ENCODE data around the gene ASIC1. TPM values are rescaled to one million over a fixed set of nuclear protein-coding genes. Genes with fewer than 3 reads are reported as not detected.

The ASIC1 gene
- total and polyA plus RNA-seq, 2 of the 4 experiments (the other 2 are of a cell fraction): 1.6 to 9.9 TPM

DNA sequence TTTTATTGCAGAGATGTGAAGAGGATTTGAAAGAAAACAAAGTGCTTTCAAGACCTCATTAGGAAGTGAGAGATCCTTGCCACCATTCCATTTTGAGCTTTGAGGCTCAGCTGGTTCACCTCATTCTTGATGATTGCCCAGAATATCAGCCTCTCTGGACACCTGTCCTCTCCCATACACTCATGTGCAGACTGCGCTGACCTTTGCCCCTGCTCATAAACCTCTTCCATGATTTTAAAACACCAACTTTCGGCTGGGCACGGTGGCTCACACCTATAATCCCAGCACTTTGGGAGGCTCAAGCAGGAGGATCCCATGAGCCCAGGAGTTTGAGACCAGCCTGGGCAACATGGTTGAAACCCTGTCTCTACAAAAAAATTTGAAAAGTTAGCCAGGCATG lies 63.6 kb downstream of the ASIC1 start:
- no peak overlapping the region for H3K18ac ChIP-seq (ENCODE audit: low read depth, low read length)
- no peak overlapping the region for H2BK5ac ChIP-seq (ENCODE audit: low read depth, low read length, poor library complexity, severe bottlenecking)
- H4K8ac ChIP-seq (ENCODE audit: low read depth in 2 of 2, low read length in 2 of 2): no peak overlapping the region
- H2BK15ac ChIP-seq (ENCODE audit: low read depth, low read length): no peak overlapping the region
- no peak overlapping the region for H3K4me2 ChIP-seq (ENCODE audit: low read depth, low read length)
- ChIA-PET CTCF (no interaction called here), POLR2A (ENCODE audit: unreplicated experiment) (no interaction called here)
- H3K4me1 ChIP-seq (ENCODE audit: control insufficient read depth, insufficient read depth, low read length): no peaks in the 10 kb centered on the region
- no peak overlapping the region for H3K27ac ChIP-seq (ENCODE audit: insufficient read depth, low read length)
- H4K5ac ChIP-seq (ENCODE audit: low read depth, low read length): no peak overlapping the region
- peaks cover 25 to 67% of the 10 kb centered on the region in 2 experiments for H3K79me1 ChIP-seq (ENCODE audit: low read depth in 1 of 2, low read length in 2 of 2)
- H2AK9ac ChIP-seq (replicated peaks; ENCODE audit: low read depth, low read length, poor library complexity): peak overlapping the region; percentile 29
- intact Hi-C loops (cut with micrococcal nuclease): no loop called here
- H2AK5ac ChIP-seq (ENCODE audit: low read depth, low read length): no peak overlapping the region
- no TSS peak for BruUV-seq (replicated peaks)
- peaks cover 26% of the 10 kb centered on the region for H3K36me3 ChIP-seq (ENCODE audit: control insufficient read depth, insufficient read depth, low read length)
- 90% methylated on average over 2 of the region's 3 CpGs; no CpG with 5 or more reads in 1 of the 2 experiments for WGBS, 2 experiments (ENCODE audit: extremely low coverage in 2 of 2, insufficient read length in 1 of 2)
- H3K56ac ChIP-seq (ENCODE audit: extremely low read depth, insufficient read depth, low read length): no peak overlapping the region
- H3K9me1 ChIP-seq (ENCODE audit: insufficient read depth, low read length): peaks cover 9% of the 10 kb centered on the region; the same call in 1 of the 2 replicates
- H2BK120ac ChIP-seq (ENCODE audit: low read depth, low read length): no peak overlapping the region
- in situ Hi-C loops (cut with MboI; ENCODE audit: low sequenced_read_pairs): no loop called here
- H3K9me3 ChIP-seq (ENCODE audit: control insufficient read depth, insufficient read depth, low read length): no peaks in the 10 kb centered on the region
- no peak overlapping the region for H3K4ac ChIP-seq (ENCODE audit: low read depth, low read length)
- H3K4me3 ChIP-seq (ENCODE audit: insufficient read depth, low read depth, low read length): no peak overlapping the region
- DNase-seq: no peak
- H3K9ac ChIP-seq (ENCODE audit: low read depth, low read length): no peak overlapping the region
- no peak overlapping the region for H2BK20ac ChIP-seq (ENCODE audit: low read depth, low read length)
- no peak overlapping the region for H2AFZ ChIP-seq (replicated peaks; ENCODE audit: low read length, poor library complexity)
- H4K20me1 ChIP-seq (ENCODE audit: insufficient read depth, low read length): no peaks in the 10 kb centered on the region; the same call in 1 of the 2 replicates
- no peak for ATAC-seq (ENCODE audit: low read depth)
- H3K14ac ChIP-seq (replicated peaks; ENCODE audit: low read depth, low read length): no peak overlapping the region
- no peak for TF ChIP-seq RFX5 (IDR thresholded peaks at IDR 0.05; ENCODE audit: low read depth, low read length)
- no peak for TF ChIP-seq RAD21 (IDR thresholded peaks at IDR 0.05; ENCODE audit: low read length)
- no peak for TF ChIP-seq BHLHE40 (IDR thresholded peaks at IDR 0.05; ENCODE audit: low read depth, low read length)
- TF ChIP-seq, protein P1, sequence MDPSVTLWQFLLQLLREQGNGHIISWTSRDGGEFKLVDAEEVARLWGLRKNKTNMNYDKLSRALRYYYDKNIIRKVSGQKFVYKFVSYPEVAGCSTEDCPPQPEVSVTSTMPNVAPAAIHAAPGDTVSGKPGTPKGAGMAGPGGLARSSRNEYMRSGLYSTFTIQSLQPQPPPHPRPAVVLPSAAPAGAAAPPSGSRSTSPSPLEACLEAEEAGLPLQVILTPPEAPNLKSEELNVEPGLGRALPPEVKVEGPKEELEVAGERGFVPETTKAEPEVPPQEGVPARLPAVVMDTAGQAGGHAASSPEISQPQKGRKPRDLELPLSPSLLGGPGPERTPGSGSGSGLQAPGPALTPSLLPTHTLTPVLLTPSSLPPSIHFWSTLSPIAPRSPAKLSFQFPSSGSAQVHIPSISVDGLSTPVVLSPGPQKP (IDR thresholded peaks at IDR 0.05; ENCODE audit: borderline replicate concordance, low read depth, low read length): no peak
- no peak for TF ChIP-seq SMC3 (IDR thresholded peaks at IDR 0.05; ENCODE audit: low read depth, low read length)
- no peak for TF ChIP-seq MAZ (IDR thresholded peaks at IDR 0.05; ENCODE audit: borderline replicate concordance, low read depth, low read length)
- TF ChIP-seq POLR2A (IDR thresholded peaks at IDR 0.05; ENCODE audit: low read depth, low read length): no peak
- TF ChIP-seq, protein P2, sequence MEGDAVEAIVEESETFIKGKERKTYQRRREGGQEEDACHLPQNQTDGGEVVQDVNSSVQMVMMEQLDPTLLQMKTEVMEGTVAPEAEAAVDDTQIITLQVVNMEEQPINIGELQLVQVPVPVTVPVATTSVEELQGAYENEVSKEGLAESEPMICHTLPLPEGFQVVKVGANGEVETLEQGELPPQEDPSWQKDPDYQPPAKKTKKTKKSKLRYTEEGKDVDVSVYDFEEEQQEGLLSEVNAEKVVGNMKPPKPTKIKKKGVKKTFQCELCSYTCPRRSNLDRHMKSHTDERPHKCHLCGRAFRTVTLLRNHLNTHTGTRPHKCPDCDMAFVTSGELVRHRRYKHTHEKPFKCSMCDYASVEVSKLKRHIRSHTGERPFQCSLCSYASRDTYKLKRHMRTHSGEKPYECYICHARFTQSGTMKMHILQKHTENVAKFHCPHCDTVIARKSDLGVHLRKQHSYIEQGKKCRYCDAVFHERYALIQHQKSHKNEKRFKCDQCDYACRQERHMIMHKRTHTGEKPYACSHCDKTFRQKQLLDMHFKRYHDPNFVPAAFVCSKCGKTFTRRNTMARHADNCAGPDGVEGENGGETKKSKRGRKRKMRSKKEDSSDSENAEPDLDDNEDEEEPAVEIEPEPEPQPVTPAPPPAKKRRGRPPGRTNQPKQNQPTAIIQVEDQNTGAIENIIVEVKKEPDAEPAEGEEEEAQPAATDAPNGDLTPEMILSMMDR (conservative IDR thresholded peaks at IDR 0.05; ENCODE audit: low read depth, low read length): no peak
- TF ChIP-seq MAFK (IDR thresholded peaks at IDR 0.05; ENCODE audit: low read depth, low read length): no peak
- no peak for TF ChIP-seq FOS (IDR thresholded peaks at IDR 0.05; ENCODE audit: low read depth, low read length)
- no peak for TF ChIP-seq MXI1 (IDR thresholded peaks at IDR 0.05; ENCODE audit: borderline replicate concordance, low read depth, low read length)
- TF ChIP-seq, protein P3, sequence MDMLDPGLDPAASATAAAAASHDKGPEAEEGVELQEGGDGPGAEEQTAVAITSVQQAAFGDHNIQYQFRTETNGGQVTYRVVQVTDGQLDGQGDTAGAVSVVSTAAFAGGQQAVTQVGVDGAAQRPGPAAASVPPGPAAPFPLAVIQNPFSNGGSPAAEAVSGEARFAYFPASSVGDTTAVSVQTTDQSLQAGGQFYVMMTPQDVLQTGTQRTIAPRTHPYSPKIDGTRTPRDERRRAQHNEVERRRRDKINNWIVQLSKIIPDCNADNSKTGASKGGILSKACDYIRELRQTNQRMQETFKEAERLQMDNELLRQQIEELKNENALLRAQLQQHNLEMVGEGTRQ (IDR thresholded peaks at IDR 0.05; ENCODE audit: low read depth, low read length): no peak
- no peak for TF ChIP-seq RCOR1 (IDR thresholded peaks at IDR 0.05; ENCODE audit: insufficient replicate concordance, low read length)
- no peak for TF ChIP-seq CEBPB (IDR thresholded peaks at IDR 0.05; ENCODE audit: low read depth, low read length)
- no peak for TF ChIP-seq CHD1 (IDR thresholded peaks at IDR 0.05; ENCODE audit: low read depth, low read length)
- no peak for TF ChIP-seq NFE2L2 (IDR thresholded peaks at IDR 0.05; ENCODE audit: low read depth, low read length)
- dilution Hi-C loops (cut with HindIII; ENCODE audit: low sequenced_read_pairs, unreplicated experiment): no loop called here
- H4K91ac ChIP-seq (ENCODE audit: insufficient read depth, low read depth, low read length): no peak overlapping the region
- no peak overlapping the region for H3K23ac ChIP-seq (ENCODE audit: low read depth, low read length)
- H3K27me3 ChIP-seq (ENCODE audit: control insufficient read depth, insufficient read depth, low read length): no peaks in the 10 kb centered on the region

Measured in IMR-90 (cell line).